ENCODE measurements around the gene MUC13. TPM values are rescaled to one million over a fixed set of nuclear protein-coding genes. Genes with fewer than 3 reads are reported as not detected.

The MUC13 gene
- total RNA-seq, 1 experiment from 2014 or later = 0.04 TPM

- Histone ChIP-seq H3K27me3 (ENCODE audit: low read length) (no peaks in the 10 kb centered on the region), H3F3A (ENCODE audit: low read length, unreplicated experiment) (no peaks in the 10 kb centered on the region), H3K27ac (ENCODE audit: low read length) (no peak overlapping the region), H3K9me2 (replicated peaks; ENCODE audit: low read length) (no peaks in the 10 kb centered on the region), H3K9ac (ENCODE audit: low read length) (no peak overlapping the region), H3K4me2 (ENCODE audit: low read length) (no peak overlapping the region), H3K4me3 (ENCODE audit: low read length) (no peak overlapping the region), H4K20me1 (ENCODE audit: low read length) (no peaks in the 10 kb centered on the region), H3K9me3 (ENCODE audit: low read length) (no peaks in the 10 kb centered on the region), H3K36me3 (ENCODE audit: low read depth, low read length) (no peaks in the 10 kb centered on the region; the same call in 1 of the 2 replicates), H2AFZ (ENCODE audit: low read length) (no peak overlapping the region), H3K4me1 (ENCODE audit: insufficient read depth, low read length) (no peaks in the 10 kb centered on the region), H3K79me2 (ENCODE audit: low read length) (no peaks in the 10 kb centered on the region)
- no TSS peak for BruUV-seq (replicated peaks)
- CTCF ChIA-PET = no interaction called here
- no peak for ATAC-seq
- POLR2A ChIA-PET (ENCODE audit: unreplicated experiment) = no interaction called here
- TF ChIP-seq EZH2 (IDR thresholded peaks at IDR 0.05; ENCODE audit: low read length, unreplicated experiment) = no peak
- no peak for TF ChIP-seq EZH2phosphoT487 (IDR thresholded peaks at IDR 0.05; ENCODE audit: borderline replicate concordance, low read length)
- TF ChIP-seq CTCF (conservative IDR thresholded peaks at IDR 0.05; ENCODE audit: low read depth, low read length) = no peak
- no peak for DNase-seq
- intact Hi-C loops (cut with micrococcal nuclease) = no loop called here
These were observed 38.7 kb upstream of the MUC13 start for GRCh38 chr3:124973290-124973689.

DNA sequence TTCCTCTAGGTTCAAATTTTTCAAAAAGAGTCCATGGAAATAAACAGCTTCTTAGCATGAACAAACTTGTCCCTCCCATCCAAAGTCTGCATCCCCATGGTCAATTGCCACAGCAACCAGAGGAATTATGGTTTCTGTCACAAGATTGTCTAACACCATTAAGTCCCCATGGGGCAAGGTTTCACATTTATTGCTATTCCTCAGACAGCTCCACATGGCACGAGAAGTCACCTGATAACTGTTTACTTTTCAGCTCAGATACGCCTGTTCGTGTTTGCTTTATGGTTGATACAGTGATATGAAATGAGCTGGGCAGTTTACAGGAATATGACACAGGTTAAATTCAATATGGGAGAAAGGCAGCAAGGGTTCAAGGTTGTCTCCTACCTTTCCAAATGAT lies 37.9 kb upstream of the MUC13 start:
- Histone ChIP-seq H3K9ac (ENCODE audit: low read length) (no peak overlapping the region), H3K4me2 (ENCODE audit: low read length) (no peak overlapping the region), H2AFZ (ENCODE audit: low read length) (no peak overlapping the region), H3K79me2 (ENCODE audit: low read length) (no peaks in the 10 kb centered on the region), H3K4me1 (ENCODE audit: insufficient read depth, low read length) (no peaks in the 10 kb centered on the region), H3K27ac (ENCODE audit: low read length) (no peak overlapping the region), H3K36me3 (ENCODE audit: low read depth, low read length) (no peaks in the 10 kb centered on the region; the same call in 1 of the 2 replicates), H3K4me3 (ENCODE audit: low read length) (no peak overlapping the region), H3K27me3 (ENCODE audit: low read length) (no peaks in the 10 kb centered on the region), H3K9me3 (ENCODE audit: low read length) (no peaks in the 10 kb centered on the region), H3F3A (ENCODE audit: low read length, unreplicated experiment) (no peaks in the 10 kb centered on the region), H3K9me2 (replicated peaks; ENCODE audit: low read length) (no peaks in the 10 kb centered on the region), H4K20me1 (ENCODE audit: low read length) (no peaks in the 10 kb centered on the region)
- DNase-seq (no peak), ATAC-seq (no peak)
- intact Hi-C loops (cut with micrococcal nuclease) = no loop called here
- CTCF ChIA-PET = no interaction called here
- no TSS peak for BruUV-seq (replicated peaks)
- TF ChIP-seq EZH2 (IDR thresholded peaks at IDR 0.05; ENCODE audit: low read length, unreplicated experiment) (no peak), CTCF (conservative IDR thresholded peaks at IDR 0.05; ENCODE audit: low read depth, low read length) (no peak), EZH2phosphoT487 (IDR thresholded peaks at IDR 0.05; ENCODE audit: borderline replicate concordance, low read length) (no peak)
- POLR2A ChIA-PET (ENCODE audit: unreplicated experiment) = no interaction called here

DNA sequence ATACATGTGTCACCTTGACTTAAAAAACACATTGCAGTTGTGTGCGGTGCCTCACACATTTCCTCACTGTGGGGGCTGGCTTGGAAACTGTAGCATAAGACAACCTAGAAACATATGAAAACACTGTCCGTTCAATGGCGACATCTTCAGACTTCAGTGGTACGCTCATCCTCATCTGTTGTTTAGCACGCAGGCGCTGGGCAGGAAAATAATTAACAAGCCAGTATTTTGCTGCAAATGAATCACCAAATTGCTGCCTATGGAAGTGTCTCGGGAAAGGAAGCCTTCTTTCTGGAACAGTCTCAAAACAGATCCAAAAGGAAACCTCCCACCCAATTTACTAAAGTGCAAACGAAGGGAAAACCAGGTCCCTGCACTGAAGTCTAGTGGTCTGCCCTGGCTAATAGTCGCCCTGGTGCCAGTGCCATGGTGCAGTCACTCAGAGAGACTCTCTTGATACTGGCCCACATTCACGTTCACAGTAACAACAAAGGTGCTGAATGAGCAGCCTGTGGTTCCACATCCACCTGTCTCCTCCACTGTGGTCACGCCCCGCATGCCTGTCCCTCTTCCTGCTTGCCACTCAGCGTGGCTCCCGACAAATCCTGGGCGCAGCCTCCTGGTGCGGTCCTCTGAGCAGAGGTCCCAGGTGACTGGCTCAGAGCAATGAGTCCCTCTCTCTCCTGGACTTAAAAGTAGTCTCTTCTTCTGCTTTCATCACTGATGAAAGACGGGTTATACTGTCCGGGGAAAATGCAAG lies 35.6 kb upstream of the MUC13 start:
- POLR2A ChIA-PET (ENCODE audit: unreplicated experiment) = no interaction called here
- BruUV-seq (replicated peaks) = no TSS peak

More for the DNA sequence above, 35.6 kb upstream of the MUC13 start:
- H3K9me2 ChIP-seq (replicated peaks; ENCODE audit: low read length) = no peaks in the 10 kb centered on the region
- intact Hi-C loops (cut with micrococcal nuclease) = no loop called here
- CTCF ChIA-PET = no interaction called here
- no peak overlapping the region for H2AFZ ChIP-seq (ENCODE audit: low read length)
- H3K9me3 ChIP-seq (ENCODE audit: low read length) = no peaks in the 10 kb centered on the region
- DNase-seq (no peak), ATAC-seq (no peak)
- no peaks in the 10 kb centered on the region for H3K79me2 ChIP-seq (ENCODE audit: low read length)
- H3K27ac ChIP-seq (ENCODE audit: low read length) = no peak overlapping the region
- H3K4me3 ChIP-seq (ENCODE audit: low read length) = no peak overlapping the region
- no peak overlapping the region for H3K4me2 ChIP-seq (ENCODE audit: low read length)
- no peak for TF ChIP-seq EZH2 (IDR thresholded peaks at IDR 0.05; ENCODE audit: low read length, unreplicated experiment)
- no peak for TF ChIP-seq CTCF (conservative IDR thresholded peaks at IDR 0.05; ENCODE audit: low read depth, low read length)
- TF ChIP-seq EZH2phosphoT487 (IDR thresholded peaks at IDR 0.05; ENCODE audit: borderline replicate concordance, low read length) = no peak
- no peaks in the 10 kb centered on the region for H4K20me1 ChIP-seq (ENCODE audit: low read length)
- H3K9ac ChIP-seq (ENCODE audit: low read length) = no peak overlapping the region
- H3K36me3 ChIP-seq (ENCODE audit: low read depth, low read length) = no peaks in the 10 kb centered on the region
- H3K4me1 ChIP-seq (ENCODE audit: insufficient read depth, low read length) = no peaks in the 10 kb centered on the region
- no peaks in the 10 kb centered on the region for H3F3A ChIP-seq (ENCODE audit: low read length, unreplicated experiment)
- H3K27me3 ChIP-seq (ENCODE audit: low read length) = no peaks in the 10 kb centered on the region

Data from PC-3 (cell line).